Activated T-cell treated with anti-CD3 and anti-CD28 coated beads for 48 hours (primary cell): ENCODE measurements around the gene PTPRE.

ENCODE experiments used
- DNase-seq: peaks from one replicate; pipeline ENCODE4 v3.0.0-alpha.2; 2020; ENCODE audit warnings: low read depth

PTPRE gene

DNA sequence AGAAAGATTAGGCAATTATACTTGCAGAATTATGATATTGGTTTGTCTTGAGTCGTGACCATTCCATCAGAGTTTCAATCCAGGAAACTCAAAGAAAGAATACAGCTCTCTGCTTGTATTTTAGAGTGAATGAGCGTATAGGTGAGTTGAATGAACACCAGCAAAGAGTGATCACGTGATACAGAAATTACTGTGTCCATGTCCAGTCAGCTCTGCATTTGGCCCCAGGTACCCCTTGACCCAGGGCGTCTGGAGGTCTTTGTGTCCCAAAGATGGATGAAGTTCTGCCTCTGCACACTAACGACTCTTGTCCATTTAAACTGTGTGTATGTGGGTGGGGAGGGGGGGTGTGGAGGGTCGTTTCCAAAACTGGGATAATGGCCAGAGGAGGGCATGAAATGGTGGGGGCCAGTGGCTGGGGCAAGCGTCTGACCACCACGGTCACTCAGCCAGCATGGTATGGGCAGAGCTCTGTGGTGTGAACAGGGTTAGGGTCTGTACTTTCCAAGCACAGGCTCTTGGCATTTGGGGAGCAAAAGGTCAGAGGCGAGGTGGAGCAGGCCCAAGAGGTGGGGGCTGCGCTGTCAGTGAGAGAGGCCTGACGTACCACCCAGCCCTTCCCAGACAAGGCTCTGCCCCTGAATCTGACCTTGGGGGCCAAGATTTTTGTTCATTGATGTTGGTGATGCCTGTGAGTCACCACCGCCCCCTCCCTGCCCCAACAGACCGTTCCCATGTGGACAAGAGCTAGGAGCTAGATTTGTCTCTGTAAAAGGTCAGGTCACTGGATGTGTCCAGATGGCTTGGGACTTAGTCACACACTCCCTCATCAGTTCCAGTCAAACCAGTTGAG lies 1.4 kb downstream of the PTPRE start:
- DNase-seq, result no peak

DNA sequence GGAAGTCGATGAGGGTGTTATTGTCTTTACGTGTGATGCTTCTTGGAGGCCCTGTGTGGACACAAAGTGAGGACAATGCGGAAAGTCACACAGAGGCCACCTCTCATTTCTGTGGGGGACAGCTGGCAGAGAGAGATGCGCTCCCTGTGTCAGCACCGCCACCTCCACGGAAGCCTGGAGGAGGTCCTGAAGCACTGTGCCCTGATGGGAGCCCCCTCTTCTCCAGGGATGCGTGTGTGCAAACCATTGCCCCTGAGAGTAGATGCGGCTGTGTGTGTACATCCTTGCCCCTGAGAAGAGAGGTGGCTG lies 2.0 kb downstream of the PTPRE start:
- DNase-seq, result no peak

DNA sequence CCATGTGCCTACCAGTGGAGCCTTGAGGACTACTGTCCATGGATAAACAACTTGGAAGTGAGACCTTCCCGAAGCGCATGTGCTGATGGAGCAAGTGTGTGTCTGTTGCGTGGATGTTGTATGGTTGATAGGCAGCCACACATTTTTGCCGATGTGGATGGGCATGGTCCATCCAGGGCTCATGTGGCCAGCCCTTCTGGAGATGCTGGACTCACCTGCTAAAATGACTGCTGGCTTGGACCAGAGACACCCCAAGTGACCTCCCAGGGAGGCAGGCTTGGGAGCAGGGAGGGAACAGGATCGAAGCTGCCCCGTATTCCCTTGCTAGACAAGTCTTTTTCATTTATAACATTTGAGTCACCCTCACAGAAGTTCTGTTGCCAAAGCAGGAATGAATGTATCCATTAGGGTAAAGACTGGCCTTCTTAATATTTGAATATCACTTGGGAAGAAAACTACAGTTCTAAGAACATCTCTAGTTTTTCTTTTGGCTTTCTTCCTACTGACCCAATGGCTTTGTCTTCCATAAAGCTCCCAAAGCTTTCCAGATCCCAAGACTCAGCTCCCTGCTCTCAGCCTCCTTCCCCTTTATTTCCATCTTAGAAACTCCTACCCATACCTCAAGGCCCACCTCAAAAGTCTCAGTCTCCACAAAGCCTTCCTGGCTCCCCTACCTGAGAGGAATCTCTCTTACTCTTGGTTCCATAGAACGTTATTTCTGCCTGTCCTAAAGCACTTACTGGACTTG lies 3.0 kb downstream of the PTPRE start:
- no peak for DNase-seq

DNA sequence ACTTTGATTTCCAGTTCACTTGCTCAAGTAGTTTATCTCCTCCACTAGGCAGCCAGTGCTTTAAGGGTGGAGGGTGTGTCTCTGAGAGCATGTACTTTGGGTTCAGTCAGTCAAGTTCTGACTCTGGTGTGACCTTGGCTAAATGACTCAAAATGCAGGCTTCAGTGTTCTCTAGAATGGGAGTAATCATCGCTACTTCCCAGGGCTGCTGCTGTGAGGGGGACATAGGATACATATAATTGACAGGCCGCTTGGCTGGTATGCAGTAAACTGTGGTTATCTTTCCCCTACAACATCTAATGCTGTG lies 3.5 kb downstream of the PTPRE start:
- no peak for DNase-seq

GRCh38 chr10:127911218-127911866 lies 4.4 kb downstream of the PTPRE start:
- DNase-seq, result no peak

GRCh38 chr10:127911867-127912257 lies 5.0 kb downstream of the PTPRE start:
- DNase-seq, result no peak

- no peak for DNase-seq
These were observed 5.9 kb downstream of the PTPRE start for GRCh38 chr10:127912607-127913367.

GRCh38 chr10:127913368-127913759 lies 6.5 kb downstream of the PTPRE start:
- no peak for DNase-seq

- DNase-seq, result no peak
These were observed 8.4 kb downstream of the PTPRE start for GRCh38 chr10:127915324-127915723.

GRCh38 chr10:127916826-127917225 lies 9.9 kb downstream of the PTPRE start:
- DNase-seq, result no peak

- DNase-seq, result no peak
These were observed 11.7 kb downstream of the PTPRE start for GRCh38 chr10:127918572-127918971.

DNA sequence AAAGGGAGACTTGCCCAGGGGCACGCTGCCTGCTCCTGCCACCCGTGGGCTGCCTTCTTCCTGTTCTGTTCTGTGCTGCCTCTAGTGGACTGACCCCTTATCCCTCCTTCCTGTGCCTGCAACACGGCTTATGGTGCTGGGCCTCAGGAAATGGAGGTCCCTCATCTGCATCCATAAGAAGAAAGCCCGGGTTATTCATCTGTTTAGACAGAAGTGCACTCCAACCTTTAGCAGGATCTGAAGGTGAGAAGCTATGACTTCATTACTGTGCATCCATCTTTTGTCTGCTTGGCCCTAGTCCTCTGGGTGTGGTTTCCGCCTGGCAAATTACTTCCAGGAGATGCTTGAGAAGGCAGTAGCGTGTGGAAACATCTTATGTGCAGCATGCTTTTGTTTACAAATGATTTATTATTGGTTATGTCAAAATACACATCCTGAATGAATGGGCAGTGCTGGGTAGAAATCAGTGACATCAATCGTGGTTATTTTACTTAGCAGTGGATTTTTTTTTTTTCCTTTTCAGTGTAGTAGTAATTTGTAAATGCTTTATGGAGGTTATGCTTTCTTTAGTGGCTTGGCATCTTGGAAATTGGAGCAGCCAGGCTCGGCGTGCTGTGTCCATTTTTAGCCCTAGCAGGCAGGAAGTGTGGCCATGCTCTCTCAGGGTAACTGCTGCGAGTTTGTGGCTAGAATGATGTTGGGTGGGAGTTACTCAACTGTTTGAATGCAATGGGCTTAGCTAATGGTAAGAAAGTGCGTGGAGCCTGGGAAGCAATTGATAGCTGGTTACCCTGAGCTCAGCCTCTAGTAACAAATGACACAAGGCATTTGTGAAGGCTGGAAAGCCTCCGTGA lies 12.7 kb downstream of the PTPRE start:
- no peak for DNase-seq

- DNase-seq, result no peak
These were observed 13.6 kb downstream of the PTPRE start for GRCh38 chr10:127920306-127921074.

- DNase-seq, result no peak
These were observed 14.3 kb downstream of the PTPRE start for GRCh38 chr10:127921075-127921752.

- no peak for DNase-seq
These were observed 14.8 kb downstream of the PTPRE start for GRCh38 chr10:127921753-127922145.

GRCh38 chr10:127922206-127922605 lies 15.3 kb downstream of the PTPRE start:
- no peak for DNase-seq

- DNase-seq, result no peak
These were observed 15.9 kb downstream of the PTPRE start for GRCh38 chr10:127922675-127923366.

DNA sequence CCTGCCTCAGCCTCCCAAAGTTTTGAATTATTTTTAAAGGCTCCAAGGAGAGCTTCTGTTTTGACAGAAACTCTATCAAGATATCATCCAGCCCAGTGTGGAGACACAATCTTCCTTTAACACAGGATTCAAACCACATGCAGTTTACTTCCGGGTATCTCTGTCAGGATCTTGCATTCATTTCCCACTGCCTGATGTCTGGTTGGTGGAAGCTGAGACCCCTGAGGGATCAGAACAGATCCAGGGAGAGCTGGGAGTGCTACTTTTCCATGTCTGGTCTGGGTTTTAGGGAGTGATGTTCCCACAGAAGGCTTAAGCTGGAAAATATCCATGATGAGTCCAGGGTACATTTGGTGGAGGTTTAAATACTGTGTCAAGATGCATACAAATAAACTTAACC lies 16.7 kb downstream of the PTPRE start:
- DNase-seq, result no peak

DNA sequence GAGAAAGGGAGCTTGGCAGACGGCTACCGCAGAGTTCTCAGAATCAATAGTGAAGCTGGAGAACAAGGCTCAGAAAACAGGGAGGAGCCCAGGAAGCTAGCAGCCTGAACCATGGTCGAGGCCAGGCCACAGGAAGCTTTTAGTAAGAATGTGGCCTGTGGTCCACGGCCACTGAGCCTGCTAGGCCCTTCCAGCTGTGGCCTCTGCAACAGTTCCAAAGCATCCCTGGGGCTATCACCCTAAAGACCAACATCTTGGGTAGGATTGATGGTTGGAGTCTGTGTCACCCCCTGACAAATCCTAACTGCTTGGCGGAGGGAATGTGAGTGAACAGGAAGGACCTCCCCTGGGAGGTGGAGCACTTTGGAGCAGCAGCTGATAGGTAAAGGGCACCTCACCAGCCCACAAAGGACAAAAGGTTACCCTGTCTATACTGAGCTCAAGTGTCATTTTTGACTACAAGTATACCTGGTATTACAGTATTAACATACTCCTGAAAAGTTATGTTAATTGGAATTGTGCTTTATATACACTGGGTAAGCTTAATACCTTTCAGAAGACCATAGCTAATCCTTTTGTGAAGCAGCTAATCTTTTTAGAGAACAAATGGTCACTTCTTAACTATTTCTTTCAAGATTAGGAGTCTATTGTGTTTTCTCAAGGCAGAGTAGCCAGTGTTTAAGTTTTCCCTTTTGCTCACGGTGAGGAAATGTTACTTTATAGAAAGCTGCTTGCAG lies 18.7 kb downstream of the PTPRE start:
- no peak for DNase-seq
